CD4-positive, alpha-beta memory T cell (primary cell): ENCODE results near the gene CYGB. TPM values are rescaled to one million over a fixed set of nuclear protein-coding genes. Genes with fewer than 3 reads are reported as not detected.
"Not testable (repeated sequence)": the region's sequence is repeated elsewhere in the genome, so short reads cannot be mapped to it uniquely, and the experiment has no call there.

ENCODE experiments used
- CTCF ChIA-PET: fragments of 350-600 bp; sonication (Branson Sonifier 250); formaldehyde crosslinking; loops from one replicate; lab custom pipeline; 2021; ENCODE audit warnings: inconsistent platforms; ENCODE audit not compliant: partially characterized antibody; lab: Charles Lee
- POLR2A ChIA-PET: fragments of 350-600 bp; sonication (Branson Sonifier 250); formaldehyde crosslinking; loops from one replicate; lab custom pipeline; 2021; ENCODE audit not compliant: partially characterized antibody; lab: Charles Lee
- DNase-seq, 5 donors: peaks; one replicate each; pipeline versions ENCODE4 v3.0.0 to v3.0.0-alpha.2; 2020 to 2022; ENCODE audit warnings: mixed read lengths in 1 of 5
- H3K27ac ChIP-seq: one replicate; pipeline ENCODE4 v1.7.0; 2013; ENCODE audit warnings: low read depth, low read length
- H3K27me3 ChIP-seq: 2 replicates; pipeline ENCODE4 v1.7.0; 2013; ENCODE audit warnings: mild to moderate bottlenecking, low read length, moderate library complexity; ENCODE audit not compliant: insufficient read depth
- H3K36me3 ChIP-seq: 2 replicates; pipeline ENCODE4 v1.7.0; 2013; ENCODE audit warnings: mild to moderate bottlenecking, low read length, moderate library complexity; ENCODE audit not compliant: insufficient read depth
- H3K4me1 ChIP-seq: 2 replicates; pipeline ENCODE4 v1.7.0; 2013; ENCODE audit warnings: mild to moderate bottlenecking, low read length, moderate library complexity; ENCODE audit not compliant: insufficient read depth
- H3K4me3 ChIP-seq, 2 donors: one replicate each; pipeline ENCODE4 v1.7.0; 2013; ENCODE audit warnings: low read length in 2 of 2, mild to moderate bottlenecking in 1 of 2
- H3K9me3 ChIP-seq, 2 donors: one replicate each; pipeline ENCODE4 v1.7.0; 2013; ENCODE audit warnings: low read length in 2 of 2, control low read depth in 1 of 2; ENCODE audit not compliant: control insufficient read depth in 1 of 2
- H3K27ac Mint-ChIP-seq, 7 donors: one replicate each; pipeline ENCODE4 v1.8.0; 2020 to 2021; ENCODE audit warnings: mixed read lengths in 7 of 7, mild to moderate bottlenecking in 6 of 7, inconsistent platforms in 3 of 7, moderate library complexity in 3 of 7
- H3K27me3 Mint-ChIP-seq, 2 donors: one replicate each; pipeline ENCODE4 v1.8.0; 2020 to 2021; ENCODE audit warnings: mixed read lengths in 2 of 2
- H3K36me3 Mint-ChIP-seq, 2 donors: one replicate each; pipeline ENCODE4 v1.8.0; 2020 to 2021; ENCODE audit warnings: mixed read lengths in 2 of 2, inconsistent platforms in 1 of 2, mild to moderate bottlenecking in 1 of 2
- H3K4me1 Mint-ChIP-seq, 4 donors: one replicate each; pipeline ENCODE4 v1.8.0; 2020 to 2021; ENCODE audit warnings: mixed read lengths in 4 of 4, mild to moderate bottlenecking in 1 of 4
- H3K4me3 Mint-ChIP-seq, 8 donors: one replicate each; pipeline ENCODE4 v1.8.0; 2020 to 2021; ENCODE audit warnings: mixed read lengths in 8 of 8, mild to moderate bottlenecking in 7 of 8, moderate library complexity in 6 of 8, inconsistent platforms in 3 of 8
- H3K9me3 Mint-ChIP-seq, 8 donors: one replicate each; pipeline ENCODE4 v1.8.0; 2020 to 2021; ENCODE audit warnings: mixed read lengths in 8 of 8, mild to moderate bottlenecking in 5 of 8, inconsistent platforms in 3 of 8, moderate library complexity in 1 of 8
- intact Hi-C: fragments of 100-400 bp; cut with micrococcal nuclease; formaldehyde crosslinking; loops from one replicate; pipeline ENCODE4 v1.15.1; 2023
- polyA plus RNA-seq, 2 donors: library from polyadenylated mRNA; unstranded; fragments of 300-500 nt; fragmentation: Illumina TruSeq; gene quantifications; one replicate each; pipeline ENCODE4 v1.2.3, GENCODE V29; 2021
- total RNA-seq, 2 experiments: library from RNA; stranded (reverse); gene quantifications; one replicate each; pipeline ENCODE4 v1.2.3, GENCODE V29; 2021

Gene CYGB
- total and polyA plus RNA-seq, 4 experiments from 2014 or later = not detected

DNA sequence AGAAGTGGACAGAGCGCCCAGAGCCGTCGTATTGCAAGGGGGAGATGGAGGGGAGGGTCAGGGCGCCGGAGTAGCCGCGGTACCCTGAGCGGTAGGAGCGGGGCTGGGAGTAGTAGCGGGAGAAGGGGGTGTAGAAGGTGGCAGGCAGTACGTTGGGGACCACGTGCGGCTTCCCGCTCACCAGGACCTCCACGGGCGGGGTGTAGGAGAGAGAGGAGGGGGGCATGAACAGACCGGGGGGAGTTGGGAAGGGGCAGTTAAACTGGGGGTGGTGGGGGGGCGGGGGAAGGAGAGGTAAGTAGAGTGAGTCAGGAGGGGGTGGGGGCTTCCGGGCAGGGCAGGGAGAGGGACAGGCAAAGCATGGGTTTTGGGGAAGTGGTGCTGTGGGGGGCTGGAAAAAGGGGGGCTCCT is 31.3 kb upstream of the CYGB start:
- H3K27me3 ChIP-seq = no peaks in the 10 kb centered on the region
- intact Hi-C loops = no loop called here
- H3K36me3 ChIP-seq = peaks cover 17% of the 10 kb centered on the region
- H3K4me1 Mint-ChIP-seq = peaks cover 19 to 39% (median 26%) of the 10 kb centered on the region in 4 donors
- H3K27ac Mint-ChIP-seq = no peak overlapping the region
- ChIA-PET CTCF (interaction anchor here (1.6 kb wide), 1 partner anchor 112 kb away, joined by 4 read pairs; no protein-coding TSS in a partner anchor), POLR2A (interaction anchor here (0.8 to 1.9 kb wide), 5 partner anchors 16 to 590 kb away, joined by 3 to 5 read pairs (median 3); partner anchors contain the start of genes ACOX1, ST6GALNAC2 and TEN1)
- no peaks in the 10 kb centered on the region for H3K4me1 ChIP-seq
- no peak overlapping the region for H3K27ac ChIP-seq
- no peaks in the 10 kb centered on the region for H3K9me3 Mint-ChIP-seq
- no peak overlapping the region for H3K4me3 Mint-ChIP-seq
- peaks cover 21 to 27% of the 10 kb centered on the region in 2 donors for H3K36me3 Mint-ChIP-seq
- no peak overlapping the region for H3K4me3 ChIP-seq
- no peaks in the 10 kb centered on the region for H3K9me3 ChIP-seq
- no peak for DNase-seq
- H3K27me3 Mint-ChIP-seq = no peaks in the 10 kb centered on the region

DNA sequence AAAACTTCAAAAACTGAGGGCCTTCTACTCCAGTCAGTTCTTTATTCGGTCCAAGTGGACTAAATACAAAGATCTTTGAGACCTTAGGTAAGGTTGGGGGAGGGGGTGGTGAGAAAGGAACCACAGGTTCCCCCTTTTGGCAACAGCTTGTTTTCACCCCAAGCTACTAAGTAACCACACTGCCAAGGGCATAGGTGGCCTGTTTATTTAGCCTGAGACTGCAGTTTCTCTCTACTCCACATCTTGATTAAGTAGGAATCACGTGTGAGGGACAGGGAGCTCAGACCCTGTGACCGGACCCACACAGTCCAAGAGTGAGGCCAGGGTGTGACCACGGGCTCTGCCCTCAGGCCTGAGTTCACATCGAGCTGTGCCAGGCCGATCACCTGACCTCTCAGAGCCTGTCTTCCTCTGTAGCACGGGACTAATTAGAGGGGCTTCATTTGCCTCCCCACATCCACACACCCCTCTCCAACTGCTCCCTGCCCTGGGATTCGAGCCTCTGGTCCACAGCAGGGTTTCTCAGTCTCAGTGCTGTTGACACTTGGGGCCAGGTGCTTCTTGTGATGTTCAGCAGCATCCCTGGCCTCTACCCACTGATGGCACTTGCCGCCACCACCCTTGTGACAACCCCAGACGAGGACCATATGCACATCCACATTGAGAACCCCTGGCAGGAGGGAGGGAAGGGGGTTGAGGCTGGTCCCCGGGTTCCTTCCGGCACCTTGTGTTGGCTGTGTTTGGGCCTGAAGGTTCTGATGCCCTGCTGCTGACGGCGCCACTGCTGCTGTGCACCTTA is 30.3 kb upstream of the CYGB start:
- DNase-seq = no peak
- H3K4me3 Mint-ChIP-seq = peak overlapping the region in 1 of 8 donors; percentile 23
- no peak overlapping the region for H3K4me3 ChIP-seq

DNA sequence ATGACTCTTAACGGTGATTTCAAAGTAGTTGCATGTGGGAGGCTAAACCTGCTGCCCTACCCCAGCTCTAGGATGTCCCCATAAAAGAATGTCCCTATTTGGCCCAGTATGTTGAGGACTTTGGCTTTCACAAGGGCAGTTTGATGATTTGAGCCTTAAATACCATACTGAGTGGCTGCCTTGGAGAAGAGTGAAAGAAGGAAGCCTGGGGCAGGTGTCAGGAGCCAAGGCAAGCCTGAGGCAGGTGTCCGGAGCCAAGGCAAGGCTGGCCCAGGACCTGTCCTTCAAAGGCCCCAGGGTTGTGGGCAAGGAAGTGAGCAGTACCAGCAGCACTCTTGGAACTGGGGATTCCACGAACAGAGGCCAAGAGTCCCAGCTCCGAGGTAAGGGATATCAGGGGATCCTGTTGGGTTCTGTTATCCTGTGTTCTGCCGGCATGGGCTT is 29.5 kb upstream of the CYGB start:
- peak overlapping the region in 6 of 7 donors; percentile 19 to 75 (median 62) for H3K27ac Mint-ChIP-seq
- no peaks in the 10 kb centered on the region for H3K27me3 Mint-ChIP-seq
- CTCF ChIA-PET = interaction anchor here (0.6 to 3.0 kb wide), 9 partner anchors 9 to 115 kb away, joined by 3 to 13 read pairs (median 7); partner anchors contain the start of gene ST6GALNAC2
- Histone ChIP-seq H3K27ac (no peak overlapping the region), H3K9me3 (no peaks in the 10 kb centered on the region), H3K4me3 (no peak overlapping the region), H3K27me3 (no peaks in the 10 kb centered on the region), H3K36me3 (peaks cover 22% of the 10 kb centered on the region), H3K4me1 (peaks cover 11% of the 10 kb centered on the region)
- intact Hi-C loops = no loop called here
- POLR2A ChIA-PET = interaction anchor here (0.7 to 3.2 kb wide), 5 partner anchors 10 to 1520 kb away, joined by 3 to 23 read pairs (median 5); partner anchors contain the start of genes ATP5PD and ST6GALNAC2
- H3K36me3 Mint-ChIP-seq = peaks cover 29 to 39% of the 10 kb centered on the region in 2 donors
- H3K4me1 Mint-ChIP-seq = peaks cover 28 to 53% (median 36%) of the 10 kb centered on the region in 4 donors
- H3K9me3 Mint-ChIP-seq = no peaks in the 10 kb centered on the region
- H3K4me3 Mint-ChIP-seq = peak overlapping the region in 1 of 8 donors; percentile 8
- DNase-seq = no peak

More for the DNA sequence above, 30.3 kb upstream of the CYGB start:
- Histone ChIP-seq H3K9me3 (no peaks in the 10 kb centered on the region), H3K4me1 (peaks cover 3% of the 10 kb centered on the region), H3K27me3 (no peaks in the 10 kb centered on the region), H3K36me3 (peaks cover 19% of the 10 kb centered on the region), H3K27ac (no peak overlapping the region)
- ChIA-PET CTCF (interaction anchor here (1.2 to 3.0 kb wide), 6 partner anchors 10 to 114 kb away, joined by 3 to 13 read pairs (median 7); partner anchors contain the start of gene ST6GALNAC2), POLR2A (interaction anchor here (0.8 to 3.2 kb wide), 7 partner anchors 10 to 589 kb away, joined by 3 to 23 read pairs (median 3); partner anchors contain the start of genes ACOX1, ST6GALNAC2 and TEN1)
- Mint-ChIP-seq H3K36me3 (peaks cover 26 to 34% of the 10 kb centered on the region in 2 donors), H3K4me1 (peaks cover 24 to 47% (median 32%) of the 10 kb centered on the region in 4 donors), H3K27ac (peak overlapping the region; percentile 24 to 88 (median 60)), H3K9me3 (no peaks in the 10 kb centered on the region), H3K27me3 (no peaks in the 10 kb centered on the region)
- intact Hi-C loops = no loop called here

DNA sequence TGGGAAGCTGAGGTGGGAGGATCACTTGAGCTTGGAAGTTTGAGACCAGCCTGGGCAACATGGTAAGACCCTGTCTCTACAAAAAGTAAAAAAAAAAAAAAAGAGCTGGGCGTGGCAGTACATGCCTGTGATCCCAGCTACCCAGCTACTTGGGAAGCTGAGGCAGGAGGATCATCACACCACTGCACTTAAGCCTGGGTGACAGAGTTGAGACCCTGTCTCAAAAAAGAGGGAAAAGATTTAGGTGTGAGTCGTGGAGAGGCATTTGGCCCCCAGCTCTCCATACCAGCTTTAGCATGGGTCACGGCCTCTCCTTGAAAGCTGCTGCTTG is 29.1 kb upstream of the CYGB start:
- H3K36me3 ChIP-seq = peaks cover 22% of the 10 kb centered on the region
- Mint-ChIP-seq H3K27me3 (no peaks in the 10 kb centered on the region), H3K36me3 (peaks cover 33 to 43% of the 10 kb centered on the region in 2 donors), H3K9me3 (no peaks in the 10 kb centered on the region), H3K4me3 (no peak overlapping the region), H3K27ac (peak overlapping the region in 4 of 7 donors; percentile 19 to 67 (median 62)), H3K4me1 (peaks cover 32 to 57% (median 40%) of the 10 kb centered on the region in 4 donors)
- H3K4me3 ChIP-seq = no peak overlapping the region
- H3K9me3 ChIP-seq = no peaks in the 10 kb centered on the region
- CTCF ChIA-PET = interaction anchor here (0.6 to 3.0 kb wide), 10 partner anchors 8 to 115 kb away, joined by 3 to 13 read pairs (median 7); partner anchors contain the start of gene ST6GALNAC2
- peaks cover 15% of the 10 kb centered on the region for H3K4me1 ChIP-seq
- POLR2A ChIA-PET = interaction anchor here (0.7 to 3.2 kb wide), 2 partner anchors 9 to 1520 kb away, joined by 4 to 23 read pairs; partner anchors contain the start of gene ATP5PD
- DNase-seq = no peak
- intact Hi-C loops = no loop called here
- no peaks in the 10 kb centered on the region for H3K27me3 ChIP-seq
- no peak overlapping the region for H3K27ac ChIP-seq

DNA sequence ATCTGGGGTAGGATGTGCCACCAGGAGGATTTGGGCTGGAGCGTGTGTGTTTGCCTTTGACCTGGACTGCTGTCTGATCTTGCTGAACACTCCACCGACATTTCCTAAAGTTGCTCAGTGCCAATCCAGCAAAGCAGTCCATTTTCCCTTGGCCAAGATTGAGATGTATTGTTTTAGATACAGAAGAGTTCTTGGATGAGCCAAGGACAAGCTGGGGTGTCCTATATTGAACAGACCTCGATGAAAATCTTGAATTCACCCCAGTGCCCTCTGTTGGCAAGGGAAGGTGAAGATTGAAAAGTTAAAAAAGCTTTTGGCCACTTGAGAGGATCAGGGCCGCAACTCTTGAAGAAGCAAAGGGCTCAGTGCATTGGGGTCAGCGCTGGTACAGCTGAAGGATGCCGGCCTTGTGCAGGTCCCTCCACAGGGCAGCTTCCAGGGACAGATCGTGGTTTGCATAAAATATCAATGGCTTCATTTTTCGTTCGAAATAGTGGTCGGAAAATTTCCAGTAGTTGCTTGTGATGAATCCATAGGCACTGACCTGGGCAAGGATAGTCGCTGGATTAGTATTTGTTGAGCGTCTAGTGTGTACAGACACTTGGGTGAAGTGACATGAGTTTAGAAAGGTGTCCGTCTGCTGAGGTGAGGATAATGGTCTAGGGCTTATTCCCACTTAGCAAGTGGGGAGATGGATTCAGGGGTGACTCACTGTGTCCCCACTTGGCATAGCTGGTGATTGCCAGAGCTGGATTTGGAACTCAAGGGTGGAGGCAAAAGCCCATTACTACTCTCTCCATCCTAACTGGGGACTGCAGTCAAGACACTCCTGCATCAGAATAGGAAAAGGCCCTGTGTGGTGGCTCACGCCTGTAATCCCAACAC is 28.5 kb upstream of the CYGB start:
- H3K4me3 ChIP-seq = no peak overlapping the region
- H3K27me3 ChIP-seq = no peaks in the 10 kb centered on the region
- intact Hi-C loops = no loop called here
- H3K9me3 ChIP-seq = no peaks in the 10 kb centered on the region
- CTCF ChIA-PET = interaction anchor here (0.6 to 3.0 kb wide), 7 partner anchors 8 to 116 kb away, joined by 3 to 13 read pairs (median 7); partner anchors contain the start of gene ST6GALNAC2
- H3K4me3 Mint-ChIP-seq = peak overlapping the region in 1 of 8 donors; percentile 43
- H3K27ac ChIP-seq = no peak overlapping the region
- no peak for DNase-seq
- POLR2A ChIA-PET = interaction anchor here (0.7 to 3.2 kb wide), 2 partner anchors 9 to 1519 kb away, joined by 4 to 23 read pairs; partner anchors contain the start of gene ATP5PD
- H3K9me3 Mint-ChIP-seq = no peaks in the 10 kb centered on the region
- peak overlapping the region; percentile 40 to 84 (median 61) for H3K27ac Mint-ChIP-seq
- peaks cover 22% of the 10 kb centered on the region for H3K36me3 ChIP-seq
- peaks cover 34 to 49% of the 10 kb centered on the region in 2 donors for H3K36me3 Mint-ChIP-seq
- peaks cover 21% of the 10 kb centered on the region for H3K4me1 ChIP-seq
- no peaks in the 10 kb centered on the region for H3K27me3 Mint-ChIP-seq
- peaks cover 33 to 63% (median 44%) of the 10 kb centered on the region in 4 donors for H3K4me1 Mint-ChIP-seq

DNA sequence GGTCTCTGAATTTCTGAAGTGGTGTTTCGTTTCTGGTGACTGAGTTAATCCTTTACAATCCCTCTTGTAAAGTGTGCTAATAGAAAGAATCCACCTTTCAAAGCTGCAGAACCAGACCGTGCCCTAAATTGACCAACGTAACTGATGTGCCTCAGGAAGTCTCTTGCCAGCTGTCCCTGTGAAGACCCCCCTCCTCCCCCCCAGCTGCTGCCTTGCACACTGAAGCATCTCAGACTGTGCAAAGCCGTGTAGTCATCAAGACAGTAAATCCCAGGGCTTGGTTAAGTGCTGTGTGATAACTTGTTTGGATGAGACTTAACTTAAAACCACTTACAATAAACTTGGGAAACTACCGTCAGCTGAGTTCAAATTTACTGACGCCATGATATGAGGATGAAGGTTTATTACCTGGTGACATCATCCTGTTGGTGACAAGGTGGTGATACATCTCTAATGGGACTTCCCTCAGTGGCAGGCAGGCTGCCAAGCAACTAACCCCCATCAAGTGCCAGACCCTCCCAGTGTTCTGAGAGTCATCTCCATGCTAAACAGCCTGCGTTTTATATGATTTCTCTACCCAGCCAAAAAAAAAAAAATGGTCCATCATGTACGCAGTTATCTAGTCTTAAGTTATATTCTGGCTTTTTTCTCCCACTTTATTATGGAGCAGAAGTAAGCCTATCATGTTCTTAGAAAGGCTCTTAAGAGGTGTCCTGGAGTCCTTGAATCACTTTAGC is 27.6 kb upstream of the CYGB start:
- H3K27ac ChIP-seq, H3K27me3 Mint-ChIP-seq, intact Hi-C loops, H3K27me3 ChIP-seq, H3K4me3 ChIP-seq, H3K9me3 Mint-ChIP-seq, H3K9me3 ChIP-seq: not testable (repeated sequence)
- peak overlapping the region in 1 of 8 donors; percentile 43 for H3K4me3 Mint-ChIP-seq
- ChIA-PET CTCF (interaction anchor here (1.5 to 3.0 kb wide), 3 partner anchors 37 to 117 kb away, joined by 4 to 13 read pairs (median 7); no protein-coding TSS in a partner anchor), POLR2A (interaction anchor here (0.6 to 3.2 kb wide), 2 partner anchors 8 to 584 kb away, joined by 5 to 23 read pairs; no protein-coding TSS in a partner anchor)
- peak in 2 of 5 donors; percentile 22 to 58 for DNase-seq
- peaks cover 22% of the 10 kb centered on the region for H3K36me3 ChIP-seq
- peaks cover 34 to 57% of the 10 kb centered on the region in 2 donors for H3K36me3 Mint-ChIP-seq
- peaks cover 38 to 71% (median 50%) of the 10 kb centered on the region in 4 donors for H3K4me1 Mint-ChIP-seq
- peaks cover 29% of the 10 kb centered on the region for H3K4me1 ChIP-seq
- H3K27ac Mint-ChIP-seq = peak overlapping the region; percentile 40 to 84 (median 63)
